ENCODE results near the gene INHBB.

GRCh38 chr2:120316071-120316470 lies 29.9 kb upstream of the INHBB start:
- TF ChIP-seq CTCF (IDR thresholded peaks at IDR 0.05 in 2 of 3, conservative IDR thresholded peaks at IDR 0.05 in 1 of 3; ENCODE audit: borderline replicate concordance in 1 of 3, insufficient read depth in 1 of 3, low read depth in 2 of 3, low read length in 2 of 3) (no peak), EZH2 (IDR thresholded peaks at IDR 0.05) (no peak), POLR2A (IDR thresholded peaks at IDR 0.05; ENCODE audit: borderline replicate concordance, extremely low read depth, insufficient read depth, insufficient read length) (no peak), CEBPB (IDR thresholded peaks at IDR 0.05; ENCODE audit: low read depth) (no peak), REST (IDR thresholded peaks at IDR 0.05; ENCODE audit: low read depth) (no peak), MAX (IDR thresholded peaks at IDR 0.05) (no peak), SRF (IDR thresholded peaks at IDR 0.05; ENCODE audit: low read depth) (no peak)
- TF ChIP-seq, protein P1, sequence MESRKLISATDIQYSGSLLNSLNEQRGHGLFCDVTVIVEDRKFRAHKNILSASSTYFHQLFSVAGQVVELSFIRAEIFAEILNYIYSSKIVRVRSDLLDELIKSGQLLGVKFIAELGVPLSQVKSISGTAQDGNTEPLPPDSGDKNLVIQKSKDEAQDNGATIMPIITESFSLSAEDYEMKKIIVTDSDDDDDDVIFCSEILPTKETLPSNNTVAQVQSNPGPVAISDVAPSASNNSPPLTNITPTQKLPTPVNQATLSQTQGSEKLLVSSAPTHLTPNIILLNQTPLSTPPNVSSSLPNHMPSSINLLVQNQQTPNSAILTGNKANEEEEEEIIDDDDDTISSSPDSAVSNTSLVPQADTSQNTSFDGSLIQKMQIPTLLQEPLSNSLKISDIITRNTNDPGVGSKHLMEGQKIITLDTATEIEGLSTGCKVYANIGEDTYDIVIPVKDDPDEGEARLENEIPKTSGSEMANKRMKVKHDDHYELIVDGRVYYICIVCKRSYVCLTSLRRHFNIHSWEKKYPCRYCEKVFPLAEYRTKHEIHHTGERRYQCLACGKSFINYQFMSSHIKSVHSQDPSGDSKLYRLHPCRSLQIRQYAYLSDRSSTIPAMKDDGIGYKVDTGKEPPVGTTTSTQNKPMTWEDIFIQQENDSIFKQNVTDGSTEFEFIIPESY (IDR thresholded peaks at IDR 0.05; ENCODE audit: extremely low read depth, insufficient replicate concordance, low read length): no peak

All from HCT116 (cell line).